B cell (primary cell): ENCODE measurements around the gene TUBE1.

ENCODE experiments used
- EZH2 ChIP-seq: IDR thresholded peaks from 2 replicates; pipeline ENCODE4 v1.6.1; 2012; ENCODE audit warnings: borderline replicate concordance, low read depth, mild to moderate bottlenecking, moderate library complexity, low read length; ENCODE audit not compliant: insufficient read depth, poor library complexity, severe bottlenecking
- TF ChIP-seq, protein P1 (sequence below): fragments of 200-600 bp; IDR thresholded peaks from one replicate; pipeline ENCODE4 v1.8.0; 2022; ENCODE audit warnings: antibody characterized with exemption, mild to moderate bottlenecking

DNA sequence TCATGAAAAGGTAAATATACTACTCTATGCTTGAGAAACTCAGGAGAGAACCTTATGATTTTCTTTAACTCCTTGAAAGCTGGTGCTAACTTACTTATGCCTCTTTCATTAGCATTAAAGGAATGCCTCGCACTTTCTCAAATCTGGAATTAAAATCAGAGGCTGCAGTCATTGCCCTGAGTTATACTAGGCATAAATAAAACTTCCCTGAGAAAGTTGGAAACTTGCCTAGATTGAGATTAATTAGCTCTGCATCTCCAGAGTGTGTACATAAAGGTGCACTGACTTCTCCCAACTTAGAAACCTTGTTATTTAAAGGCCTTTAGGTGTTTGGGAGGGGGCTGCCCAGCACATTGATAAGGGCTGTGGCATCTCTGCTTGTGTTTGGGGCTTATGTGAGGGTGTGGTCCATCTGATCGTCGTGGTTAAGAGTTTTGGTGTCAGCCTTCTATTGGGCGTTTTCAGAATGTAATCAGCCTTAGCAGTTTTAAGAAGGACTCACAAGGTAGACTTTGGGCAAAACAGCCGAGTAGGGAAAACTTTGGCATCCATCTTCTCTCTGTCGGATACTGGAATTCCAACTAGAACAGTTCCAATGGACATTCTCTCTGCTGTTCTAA is 65.5 kb downstream of the TUBE1 start:
- TF ChIP-seq, protein P1, sequence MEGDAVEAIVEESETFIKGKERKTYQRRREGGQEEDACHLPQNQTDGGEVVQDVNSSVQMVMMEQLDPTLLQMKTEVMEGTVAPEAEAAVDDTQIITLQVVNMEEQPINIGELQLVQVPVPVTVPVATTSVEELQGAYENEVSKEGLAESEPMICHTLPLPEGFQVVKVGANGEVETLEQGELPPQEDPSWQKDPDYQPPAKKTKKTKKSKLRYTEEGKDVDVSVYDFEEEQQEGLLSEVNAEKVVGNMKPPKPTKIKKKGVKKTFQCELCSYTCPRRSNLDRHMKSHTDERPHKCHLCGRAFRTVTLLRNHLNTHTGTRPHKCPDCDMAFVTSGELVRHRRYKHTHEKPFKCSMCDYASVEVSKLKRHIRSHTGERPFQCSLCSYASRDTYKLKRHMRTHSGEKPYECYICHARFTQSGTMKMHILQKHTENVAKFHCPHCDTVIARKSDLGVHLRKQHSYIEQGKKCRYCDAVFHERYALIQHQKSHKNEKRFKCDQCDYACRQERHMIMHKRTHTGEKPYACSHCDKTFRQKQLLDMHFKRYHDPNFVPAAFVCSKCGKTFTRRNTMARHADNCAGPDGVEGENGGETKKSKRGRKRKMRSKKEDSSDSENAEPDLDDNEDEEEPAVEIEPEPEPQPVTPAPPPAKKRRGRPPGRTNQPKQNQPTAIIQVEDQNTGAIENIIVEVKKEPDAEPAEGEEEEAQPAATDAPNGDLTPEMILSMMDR = no peak
- no peak for TF ChIP-seq EZH2
